ENCODE results near the gene NT5C3B.
A peak's percentile ranks its signal among the peaks of the same experiment; 100 is the strongest.

The NT5C3B gene

GRCh38 chr17:41796121-41796895 lies 39.7 kb downstream of the NT5C3B start:
- TF ChIP-seq CREB1 (IDR thresholded peaks at IDR 0.05; ENCODE audit: low read depth) (no peak), TAF1 (IDR thresholded peaks at IDR 0.05; ENCODE audit: low read depth) (no peak), TCF12 (IDR thresholded peaks at IDR 0.05; ENCODE audit: low read depth) (no peak), NFIC (IDR thresholded peaks at IDR 0.05) (no peak), EGR1 (IDR thresholded peaks at IDR 0.05) (no peak), MAX (IDR thresholded peaks at IDR 0.05) (no peak), TEAD4 (IDR thresholded peaks at IDR 0.05) (no peak), REST (IDR thresholded peaks at IDR 0.05; ENCODE audit: low read depth) (no peak), EP300 (IDR thresholded peaks at IDR 0.05; ENCODE audit: borderline replicate concordance) (no peak)
- TF ChIP-seq, protein P1, sequence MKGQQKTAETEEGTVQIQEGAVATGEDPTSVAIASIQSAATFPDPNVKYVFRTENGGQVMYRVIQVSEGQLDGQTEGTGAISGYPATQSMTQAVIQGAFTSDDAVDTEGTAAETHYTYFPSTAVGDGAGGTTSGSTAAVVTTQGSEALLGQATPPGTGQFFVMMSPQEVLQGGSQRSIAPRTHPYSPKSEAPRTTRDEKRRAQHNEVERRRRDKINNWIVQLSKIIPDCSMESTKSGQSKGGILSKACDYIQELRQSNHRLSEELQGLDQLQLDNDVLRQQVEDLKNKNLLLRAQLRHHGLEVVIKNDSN (IDR thresholded peaks at IDR 0.05): no peak

DNA sequence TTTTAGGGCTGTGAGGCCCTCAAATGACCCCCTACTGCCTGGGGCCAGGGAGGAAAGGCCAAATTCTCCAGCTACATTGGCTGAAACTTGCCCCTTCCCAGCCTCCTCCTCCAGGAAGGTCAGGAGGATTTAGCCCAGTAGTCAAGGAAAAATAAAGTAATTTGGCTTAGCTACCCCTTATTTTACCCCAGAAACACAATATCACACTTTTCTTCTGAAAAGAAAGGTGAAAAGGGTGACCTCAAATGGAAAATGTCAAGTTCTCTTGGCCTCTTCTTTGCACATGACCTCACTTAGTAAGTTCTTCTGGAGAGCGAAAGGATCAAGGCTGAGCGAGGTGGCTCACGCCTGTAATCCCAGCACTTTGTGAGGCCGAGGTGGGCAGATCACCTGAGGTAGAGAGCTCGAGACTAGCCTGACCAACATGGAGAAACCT lies 41.5 kb downstream of the NT5C3B start:
- TF ChIP-seq TAF1 (IDR thresholded peaks at IDR 0.05; ENCODE audit: low read depth) (no peak), NFIC (IDR thresholded peaks at IDR 0.05) (no peak), MAX (IDR thresholded peaks at IDR 0.05) (no peak), RAD21 (IDR thresholded peaks at IDR 0.05; ENCODE audit: low read depth) (no peak), CEBPB (IDR thresholded peaks at IDR 0.05) (no peak), ZBTB7A (IDR thresholded peaks at IDR 0.05; ENCODE audit: low read depth) (no peak), EGR1 (IDR thresholded peaks at IDR 0.05) (no peak), FOXM1 (IDR thresholded peaks at IDR 0.05; ENCODE audit: borderline replicate concordance, low read depth) (no peak), CREB1 (IDR thresholded peaks at IDR 0.05; ENCODE audit: low read depth) (no peak), YY1 (IDR thresholded peaks at IDR 0.05; ENCODE audit: low read depth) (no peak), EP300 (IDR thresholded peaks at IDR 0.05; ENCODE audit: borderline replicate concordance) (no peak), TEAD4 (IDR thresholded peaks at IDR 0.05) (no peak), TCF12 (IDR thresholded peaks at IDR 0.05; ENCODE audit: low read depth) (no peak), REST (IDR thresholded peaks at IDR 0.05; ENCODE audit: low read depth) (no peak)
- TF ChIP-seq, protein P1 (IDR thresholded peaks at IDR 0.05): no peak

DNA sequence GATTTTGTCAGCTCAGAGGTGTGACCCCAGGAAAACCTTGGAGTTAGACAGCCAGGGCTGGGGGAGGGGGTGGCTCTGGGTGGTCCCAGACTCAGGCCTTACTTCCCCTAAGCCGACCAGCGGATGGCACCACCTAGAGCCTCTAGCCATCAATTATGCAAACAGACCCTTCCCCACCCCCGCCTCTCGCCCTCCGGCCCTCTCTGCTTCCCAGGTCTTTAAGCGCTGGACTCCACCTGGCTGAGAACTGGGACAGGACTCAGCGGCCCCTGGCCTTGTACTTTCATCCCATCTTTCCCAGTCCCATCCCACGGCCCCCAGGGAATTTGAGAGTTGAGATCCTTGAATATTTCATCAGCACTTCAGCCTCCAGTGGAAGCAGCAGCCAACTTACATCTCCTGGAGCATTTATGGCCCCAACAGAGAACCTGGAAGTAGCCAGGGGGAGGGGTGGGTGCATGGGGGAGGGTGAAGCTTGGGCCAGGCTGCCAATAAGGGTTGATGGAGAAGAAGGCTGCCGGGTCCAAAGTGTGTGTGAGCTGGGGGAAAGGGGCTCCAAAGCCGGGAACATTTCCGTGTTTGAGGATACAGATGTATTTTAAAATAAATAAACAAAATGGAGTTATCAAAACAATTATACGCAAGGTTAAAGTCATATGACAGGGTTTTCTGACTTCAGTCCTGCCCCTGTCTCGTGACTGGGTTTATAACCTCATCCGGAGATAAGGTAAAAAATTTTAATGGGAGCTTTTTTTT lies 42.1 kb downstream of the NT5C3B start:
- TF ChIP-seq TCF12 (IDR thresholded peaks at IDR 0.05; ENCODE audit: low read depth): no peak
- TF ChIP-seq FOXM1 (IDR thresholded peaks at IDR 0.05; ENCODE audit: borderline replicate concordance, low read depth): no peak
- TF ChIP-seq TEAD4 (IDR thresholded peaks at IDR 0.05): no peak

GRCh38 chr17:41792845-41793783 lies 42.9 kb downstream of the NT5C3B start:
- TF ChIP-seq EGR1 (IDR thresholded peaks at IDR 0.05) (peak; percentile 80), NFIC (IDR thresholded peaks at IDR 0.05) (peak; percentile 40), EP300 (IDR thresholded peaks at IDR 0.05; ENCODE audit: borderline replicate concordance) (peak; percentile 37; the same call in 1 of the 2 replicates), CREB1 (IDR thresholded peaks at IDR 0.05; ENCODE audit: low read depth) (no peak), FOXM1 (IDR thresholded peaks at IDR 0.05; ENCODE audit: borderline replicate concordance, low read depth) (no peak), TEAD4 (IDR thresholded peaks at IDR 0.05) (no peak; the same call in 1 of the 2 replicates), YY1 (IDR thresholded peaks at IDR 0.05; ENCODE audit: low read depth) (peak; percentile 75; the same call in 1 of the 2 replicates), MAX (IDR thresholded peaks at IDR 0.05) (peak; percentile 41), TCF12 (IDR thresholded peaks at IDR 0.05; ENCODE audit: low read depth) (peak; percentile 72), TAF1 (IDR thresholded peaks at IDR 0.05; ENCODE audit: low read depth) (no peak), REST (IDR thresholded peaks at IDR 0.05; ENCODE audit: low read depth) (no peak), CEBPB (IDR thresholded peaks at IDR 0.05) (no peak), ZBTB7A (IDR thresholded peaks at IDR 0.05; ENCODE audit: low read depth) (no peak; the same call in 1 of the 2 replicates)
- TF ChIP-seq, protein P1 (IDR thresholded peaks at IDR 0.05): no peak

Measured in Ishikawa (cell line).